K562 (cell line): ENCODE data around the gene LUC7L. TPM values are rescaled to one million over a fixed set of nuclear protein-coding genes. Genes with fewer than 3 reads are reported as not detected.

ENCODE experiments used
- CBX3 ChIP-seq, 2 experiments: IDR thresholded peaks; 1 replicate in 1 of 2; 2 replicates in 1 of 2; pipeline ENCODE4 v1.6.1; 2012; ENCODE audit warnings: inconsistent platforms in 2 of 2, low read length in 2 of 2, borderline replicate concordance in 1 of 2, control low read depth in 1 of 2
- FIP1L1 ChIP-seq: fragments of 200-400 bp; formaldehyde crosslinking; IDR thresholded peaks from 2 replicates; pipeline ENCODE4 v1.6.1; 2018; ENCODE audit warnings: mild to moderate bottlenecking, low read depth, low read length; ENCODE audit not compliant: poor library complexity, severe bottlenecking
- FUS ChIP-seq: fragments of 200-400 bp; formaldehyde crosslinking; optimal IDR thresholded peaks from 2 replicates; pipeline ENCODE3; 2017; ENCODE audit warnings: low read depth, low read length
- LEF1 ChIP-seq: fragments of 450-650 bp; IDR thresholded peaks from 2 replicates; pipeline ENCODE4 v1.6.1; 2016; ENCODE audit warnings: mild to moderate bottlenecking
- NFRKB ChIP-seq: fragments of 450-650 bp; IDR thresholded peaks from 2 replicates; pipeline ENCODE4 v1.6.1; 2016; ENCODE audit warnings: low read depth
- NR3C1 ChIP-seq: sonication (generic); formaldehyde crosslinking; IDR thresholded peaks from 2 replicates; pipeline ENCODE4 v1.8.1; 2022; ENCODE audit warnings: missing genetic modification reagents
- POLR2AphosphoS5 ChIP-seq: IDR thresholded peaks from 2 replicates; pipeline ENCODE4 v1.6.1; 2011; ENCODE audit warnings: mild to moderate bottlenecking, low read depth, low read length, moderate library complexity; ENCODE audit not compliant: control insufficient read depth, insufficient read depth
- RBBP5 ChIP-seq: fragments of 200-600 bp; sonication (generic); IDR thresholded peaks from 2 replicates; pipeline ENCODE4 v1.6.1; 2012; ENCODE audit warnings: borderline replicate concordance, mild to moderate bottlenecking, low read length, control low read depth, inconsistent platforms; ENCODE audit not compliant: insufficient read depth, poor library complexity, severe bottlenecking
- THAP7 ChIP-seq: fragments of 250-450 bp; sonication (Bioruptor Pico); IDR thresholded peaks from 2 replicates; pipeline ENCODE4 v1.5.0; 2021
- XRCC5 ChIP-seq: fragments of 200-400 bp; formaldehyde crosslinking; IDR thresholded peaks from 2 replicates; pipeline ENCODE4 v1.6.1; 2017; ENCODE audit warnings: low read depth, mild to moderate bottlenecking, low read length
- ZC3H8 ChIP-seq: fragments of 450-650 bp; IDR thresholded peaks from 2 replicates; pipeline ENCODE4 v1.6.1; 2017
- ZNF592 ChIP-seq: fragments of 450-650 bp; IDR thresholded peaks from 2 replicates; pipeline ENCODE4 v1.6.1; 2017; ENCODE audit warnings: antibody characterized with exemption, mild to moderate bottlenecking
- ZSCAN32 ChIP-seq: fragments of 450-650 bp; formaldehyde crosslinking; IDR thresholded peaks from 2 replicates; pipeline ENCODE4 v1.4.0; 2020; ENCODE audit warnings: mild to moderate bottlenecking, moderate library complexity
- polyA plus RNA-seq, 8 experiments: library from polyadenylated mRNA; depleted of rRNA in 4 of 8; stranded (reverse) in 5 of 8; unstranded in 3 of 8; fragments of >200 nt; fragmentation: Nextera tagmentation in 2 of 8; fragmentation: Illumina TruSeq in 1 of 8; extraction: Ambion mirVana in 2 of 8; extraction: Trizol in 1 of 8; gene quantifications; 2 replicates each; pipeline versions ENCODE4 v1.2.1 to v1.2.3, GENCODE V29; 2011 to 2014; ENCODE audit warnings: inconsistent platforms in 1 of 8, missing spikeins in 1 of 8
- total RNA-seq, 7 experiments: library from RNA; depleted of rRNA in 6 of 7; stranded (reverse); fragments of >200 nt in 6 of 7; fragmentation: Illumina TruSeq in 2 of 7; extraction: Trizol in 2 of 7; gene quantifications; 2 replicates each; pipeline versions ENCODE4 v1.2.1 to v1.2.3, GENCODE V29; 2011 to 2021; ENCODE audit warnings: low replicate concordance in 1 of 7
- TF ChIP-seq, protein P1 (sequence below): fragments of 250-450 bp; sonication (Bioruptor Pico); IDR thresholded peaks from 2 replicates; pipeline ENCODE4 v1.6.1; 2021; ENCODE audit warnings: mild to moderate bottlenecking
- TF ChIP-seq, protein P2 (sequence below): fragments of 450-650 bp; formaldehyde crosslinking; IDR thresholded peaks from 2 replicates; pipeline ENCODE4 v1.4.0; 2020; ENCODE audit warnings: mild to moderate bottlenecking, moderate library complexity
- TF ChIP-seq, protein P3 (sequence below): sonication (generic); formaldehyde crosslinking; IDR thresholded peaks from 2 replicates; pipeline ENCODE4 v1.8.1; 2022; ENCODE audit warnings: missing genetic modification reagents
- TF ChIP-seq, protein P4 (sequence below): sonication (generic); formaldehyde crosslinking; IDR thresholded peaks from 2 replicates; pipeline ENCODE4 v1.9.0; 2022; ENCODE audit warnings: mild to moderate bottlenecking, missing genetic modification reagents

The LUC7L gene
- total and polyA plus RNA-seq, 9 of the 15 experiments (the other 6 are each of a cell fraction or from before 2014, with no cell fraction given), result 1.7 to 93.3 (median 59.5) TPM

GRCh38 chr16:252366-253337 is 23.4 kb upstream of the LUC7L start (continued):
- TF ChIP-seq, protein P1, sequence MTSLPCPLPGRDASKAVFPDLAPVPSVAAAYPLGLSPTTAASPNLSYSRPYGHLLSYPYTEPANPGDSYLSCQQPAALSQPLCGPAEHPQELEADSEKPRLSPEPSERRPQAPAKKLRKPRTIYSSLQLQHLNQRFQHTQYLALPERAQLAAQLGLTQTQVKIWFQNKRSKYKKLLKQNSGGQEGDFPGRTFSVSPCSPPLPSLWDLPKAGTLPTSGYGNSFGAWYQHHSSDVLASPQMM (CRISPR knock-in tag), result no peak
- TF ChIP-seq ZC3H8, result no peak
- TF ChIP-seq, protein P2, sequence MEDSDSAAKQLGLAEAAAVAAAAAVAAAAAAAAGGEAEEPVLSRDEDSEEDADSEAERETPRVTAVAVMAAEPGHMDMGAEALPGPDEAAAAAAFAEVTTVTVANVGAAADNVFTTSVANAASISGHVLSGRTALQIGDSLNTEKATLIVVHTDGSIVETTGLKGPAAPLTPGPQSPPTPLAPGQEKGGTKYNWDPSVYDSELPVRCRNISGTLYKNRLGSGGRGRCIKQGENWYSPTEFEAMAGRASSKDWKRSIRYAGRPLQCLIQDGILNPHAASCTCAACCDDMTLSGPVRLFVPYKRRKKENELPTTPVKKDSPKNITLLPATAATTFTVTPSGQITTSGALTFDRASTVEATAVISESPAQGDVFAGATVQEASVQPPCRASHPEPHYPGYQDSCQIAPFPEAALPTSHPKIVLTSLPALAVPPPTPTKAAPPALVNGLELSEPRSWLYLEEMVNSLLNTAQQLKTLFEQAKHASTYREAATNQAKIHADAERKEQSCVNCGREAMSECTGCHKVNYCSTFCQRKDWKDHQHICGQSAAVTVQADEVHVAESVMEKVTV (CRISPR knock-in tag), result no peak
- 0 out of 3 replicates have a peak, but pooled peaks of 1 of the 2 experiments have one; percentile 23 for TF ChIP-seq CBX3 (IDR thresholded peaks at IDR 0.05; ENCODE audit: borderline replicate concordance in 1 of 2, low read length in 2 of 2)
- TF ChIP-seq NFRKB, result peak; percentile 46; the same call in 1 of the 2 replicates
- TF ChIP-seq, protein P3, sequence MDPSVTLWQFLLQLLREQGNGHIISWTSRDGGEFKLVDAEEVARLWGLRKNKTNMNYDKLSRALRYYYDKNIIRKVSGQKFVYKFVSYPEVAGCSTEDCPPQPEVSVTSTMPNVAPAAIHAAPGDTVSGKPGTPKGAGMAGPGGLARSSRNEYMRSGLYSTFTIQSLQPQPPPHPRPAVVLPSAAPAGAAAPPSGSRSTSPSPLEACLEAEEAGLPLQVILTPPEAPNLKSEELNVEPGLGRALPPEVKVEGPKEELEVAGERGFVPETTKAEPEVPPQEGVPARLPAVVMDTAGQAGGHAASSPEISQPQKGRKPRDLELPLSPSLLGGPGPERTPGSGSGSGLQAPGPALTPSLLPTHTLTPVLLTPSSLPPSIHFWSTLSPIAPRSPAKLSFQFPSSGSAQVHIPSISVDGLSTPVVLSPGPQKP (CRISPR knock-in tag), result no peak
- no peak for TF ChIP-seq THAP7 (CRISPR knock-in tag)
- TF ChIP-seq LEF1, result peak; percentile 91
- TF ChIP-seq ZSCAN32 (CRISPR knock-in tag), result no peak
- no peak for TF ChIP-seq NR3C1 (CRISPR knock-in tag)
- TF ChIP-seq, protein P4, sequence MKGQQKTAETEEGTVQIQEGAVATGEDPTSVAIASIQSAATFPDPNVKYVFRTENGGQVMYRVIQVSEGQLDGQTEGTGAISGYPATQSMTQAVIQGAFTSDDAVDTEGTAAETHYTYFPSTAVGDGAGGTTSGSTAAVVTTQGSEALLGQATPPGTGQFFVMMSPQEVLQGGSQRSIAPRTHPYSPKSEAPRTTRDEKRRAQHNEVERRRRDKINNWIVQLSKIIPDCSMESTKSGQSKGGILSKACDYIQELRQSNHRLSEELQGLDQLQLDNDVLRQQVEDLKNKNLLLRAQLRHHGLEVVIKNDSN, result no peak
- TF ChIP-seq XRCC5, result no peak
- peak; percentile 29; the same call in 1 of the 2 replicates for TF ChIP-seq POLR2AphosphoS5
- peak; percentile 87; the same call in 1 of the 2 replicates for TF ChIP-seq ZNF592
- no peak for TF ChIP-seq FUS
- TF ChIP-seq FIP1L1, result no peak
- TF ChIP-seq RBBP5, result peak; percentile 38
